HG03565 (cell line): ENCODE results near the gene DTD1.

Experiments used
- ATAC-seq: cut with Tn5 transposase; IDR thresholded peaks from one replicate; pipeline ENCODE4 v1.9.1; 2021; ENCODE audit warnings: mild to moderate bottlenecking, moderate library complexity; ENCODE audit not compliant: unreplicated experiment

DTD1 gene, protein sequence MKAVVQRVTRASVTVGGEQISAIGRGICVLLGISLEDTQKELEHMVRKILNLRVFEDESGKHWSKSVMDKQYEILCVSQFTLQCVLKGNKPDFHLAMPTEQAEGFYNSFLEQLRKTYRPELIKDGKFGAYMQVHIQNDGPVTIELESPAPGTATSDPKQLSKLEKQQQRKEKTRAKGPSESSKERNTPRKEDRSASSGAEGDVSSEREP

DNA sequence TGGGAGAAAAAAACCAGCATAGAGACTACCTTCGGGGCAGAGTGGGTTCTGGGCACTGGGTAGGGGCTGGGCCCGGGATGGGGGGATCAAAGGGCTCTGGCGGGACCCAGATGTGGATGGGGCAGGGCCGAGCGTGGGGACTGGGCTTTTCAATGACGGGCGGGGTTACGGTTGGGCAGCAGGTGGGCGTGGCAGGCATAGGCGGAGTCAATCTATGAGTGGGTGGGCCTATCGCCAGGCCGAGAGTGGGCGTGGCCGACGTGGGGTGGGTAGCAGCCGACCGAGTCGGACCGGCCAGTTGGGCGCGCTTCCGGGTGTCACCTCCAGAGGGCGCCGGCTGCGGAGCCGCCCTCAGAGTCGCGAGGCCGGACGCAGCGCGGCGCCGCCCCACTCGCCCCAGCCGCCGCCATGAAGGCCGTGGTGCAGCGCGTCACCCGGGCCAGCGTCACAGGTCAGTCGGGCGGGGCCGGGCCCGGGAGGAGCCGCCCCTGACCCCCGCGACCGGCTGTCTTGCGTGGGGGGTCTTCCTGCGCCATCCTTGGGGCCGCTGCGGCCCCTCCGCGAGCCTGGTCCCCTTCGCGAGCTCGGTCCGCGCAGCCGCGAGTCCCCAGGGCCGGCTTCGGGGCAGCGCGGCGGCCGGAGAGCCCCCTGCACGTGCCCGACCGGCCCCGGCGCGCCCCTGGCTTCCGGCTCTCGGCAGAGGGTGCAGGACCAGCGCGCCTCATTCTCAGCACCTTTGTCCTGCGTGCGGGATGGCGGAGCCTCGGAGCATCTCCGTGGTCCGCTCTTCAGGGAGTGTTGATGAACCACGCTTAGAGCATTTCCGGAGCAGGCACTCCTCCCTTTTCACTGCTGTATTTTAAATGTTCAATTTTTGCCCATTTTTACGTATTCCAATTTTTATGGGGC is at the start of gene DTD1:
TSS of gene DTD1 (plus strand) at position 390 of the 909 bp plus-strand sequence. CDS start at position 409, 19 bp downstream.
- peak; percentile 74 for ATAC-seq

DNA sequence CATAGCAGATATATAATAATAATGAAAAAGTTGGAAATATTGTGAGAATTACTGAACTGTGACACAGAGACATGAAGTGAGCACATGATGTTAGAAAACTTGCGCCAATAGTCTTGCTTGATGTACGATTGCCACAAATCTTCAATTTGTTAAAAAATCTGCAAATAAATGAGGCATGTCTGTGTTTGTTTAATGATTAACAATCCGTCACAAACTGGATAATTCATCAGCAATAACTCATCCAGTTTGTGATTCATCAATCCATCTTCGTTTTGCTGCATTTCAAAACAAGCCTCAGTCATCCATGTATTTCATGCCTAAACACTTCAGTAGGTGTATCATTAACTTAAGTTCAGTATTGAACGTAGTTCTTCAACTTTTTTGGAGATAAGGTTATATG is 46.1 kb upstream of the DTD1 start:
- ATAC-seq, result no peak

DNA sequence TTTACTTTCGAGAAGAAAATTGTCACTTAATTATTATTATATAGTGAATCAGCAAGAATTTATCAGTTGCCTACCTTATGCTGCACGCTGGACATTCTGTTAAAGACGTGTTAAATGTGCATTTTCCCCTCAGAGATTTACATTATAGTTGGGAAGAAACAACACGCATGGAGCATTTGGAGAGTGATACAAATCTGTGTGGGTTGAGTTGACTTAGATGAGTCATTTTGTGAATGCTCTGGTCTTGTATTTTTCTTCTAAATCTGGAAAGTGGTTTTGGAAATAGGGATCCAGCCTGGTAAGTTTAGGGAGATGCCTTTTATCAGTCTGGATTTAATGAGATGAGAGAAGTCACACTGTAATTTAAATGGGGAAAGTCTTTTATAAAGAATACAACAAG is 44.6 kb upstream of the DTD1 start:
- no peak for ATAC-seq

DNA sequence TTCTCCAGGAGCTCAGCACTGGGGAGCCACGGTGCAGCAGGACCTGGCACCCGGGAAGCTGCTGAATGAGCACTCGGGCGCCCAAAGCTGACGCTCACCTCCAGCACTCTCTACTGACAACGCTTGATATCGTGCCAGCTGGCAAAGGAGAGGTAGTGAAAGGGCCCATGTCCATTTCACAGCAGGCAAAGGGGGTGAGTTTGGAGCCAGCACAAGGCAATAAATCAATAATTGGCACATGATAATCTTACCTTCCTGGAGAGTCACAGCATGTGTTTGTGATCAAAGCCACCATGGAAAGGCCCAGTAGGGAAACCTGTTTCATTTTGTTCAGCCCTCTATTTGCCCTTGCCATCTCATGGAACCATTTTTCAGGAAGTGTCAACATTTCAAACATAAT is 43.9 kb upstream of the DTD1 start:
- ATAC-seq, result no peak

DNA sequence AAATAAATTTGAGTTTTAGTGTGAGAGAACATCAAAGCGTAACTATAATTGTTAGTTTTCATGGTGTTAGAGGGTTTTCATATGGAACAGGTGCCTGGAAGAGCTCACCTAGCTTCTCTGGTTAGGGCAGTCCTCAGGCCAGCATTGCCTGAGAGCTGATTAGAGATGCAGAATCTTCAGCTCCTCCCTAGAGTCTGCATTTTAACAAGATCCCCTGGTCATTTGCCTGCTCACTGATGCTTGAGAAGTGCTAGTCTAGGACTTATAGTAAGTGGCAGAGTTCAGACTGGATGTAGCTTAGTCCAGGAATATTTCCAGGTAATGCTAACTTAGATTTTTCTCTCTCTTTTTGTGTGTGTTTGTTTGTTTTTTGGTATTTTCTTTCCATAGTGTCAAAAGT is 42.3 kb upstream of the DTD1 start:
- ATAC-seq, result no peak

DNA sequence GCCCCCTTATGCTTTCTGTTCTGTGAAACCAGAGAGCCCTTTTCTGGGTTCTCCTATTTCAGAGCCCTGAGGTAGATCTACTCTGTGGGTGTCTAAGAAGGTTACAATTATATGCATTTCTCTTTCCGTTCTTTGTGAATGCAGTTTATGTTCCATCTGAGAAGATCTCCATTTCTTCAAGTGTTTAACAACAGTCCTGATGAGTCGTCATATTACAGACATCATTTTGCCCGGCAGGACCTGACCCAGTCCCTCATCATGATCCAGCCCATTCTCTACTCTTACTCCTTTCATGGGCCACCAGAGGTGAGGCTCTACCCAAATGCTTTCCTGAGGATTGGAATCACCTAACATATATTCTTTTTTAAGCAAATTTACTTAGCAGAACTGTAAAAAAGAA is 39.4 kb upstream of the DTD1 start:
- no peak for ATAC-seq

DNA sequence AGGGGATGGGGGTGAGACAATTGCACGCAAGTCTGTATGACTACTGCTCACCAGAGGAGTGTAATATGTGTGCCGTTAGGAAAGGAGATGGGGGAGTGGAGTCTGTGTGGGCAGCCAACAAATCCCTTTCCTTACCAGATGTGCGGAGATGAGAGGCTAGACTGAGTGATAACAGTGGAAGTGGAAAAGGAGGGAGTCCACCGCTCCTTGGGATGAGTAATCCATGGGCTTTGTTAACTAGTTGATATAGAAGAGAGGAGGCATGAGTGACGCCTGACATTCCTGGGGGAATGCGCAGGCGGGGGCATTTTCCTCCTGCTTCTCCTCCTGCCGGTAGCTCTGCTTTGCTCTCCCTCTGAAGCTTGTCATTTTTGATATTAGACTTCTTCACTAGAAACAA is 34.1 kb upstream of the DTD1 start:
- ATAC-seq, result no peak

DNA sequence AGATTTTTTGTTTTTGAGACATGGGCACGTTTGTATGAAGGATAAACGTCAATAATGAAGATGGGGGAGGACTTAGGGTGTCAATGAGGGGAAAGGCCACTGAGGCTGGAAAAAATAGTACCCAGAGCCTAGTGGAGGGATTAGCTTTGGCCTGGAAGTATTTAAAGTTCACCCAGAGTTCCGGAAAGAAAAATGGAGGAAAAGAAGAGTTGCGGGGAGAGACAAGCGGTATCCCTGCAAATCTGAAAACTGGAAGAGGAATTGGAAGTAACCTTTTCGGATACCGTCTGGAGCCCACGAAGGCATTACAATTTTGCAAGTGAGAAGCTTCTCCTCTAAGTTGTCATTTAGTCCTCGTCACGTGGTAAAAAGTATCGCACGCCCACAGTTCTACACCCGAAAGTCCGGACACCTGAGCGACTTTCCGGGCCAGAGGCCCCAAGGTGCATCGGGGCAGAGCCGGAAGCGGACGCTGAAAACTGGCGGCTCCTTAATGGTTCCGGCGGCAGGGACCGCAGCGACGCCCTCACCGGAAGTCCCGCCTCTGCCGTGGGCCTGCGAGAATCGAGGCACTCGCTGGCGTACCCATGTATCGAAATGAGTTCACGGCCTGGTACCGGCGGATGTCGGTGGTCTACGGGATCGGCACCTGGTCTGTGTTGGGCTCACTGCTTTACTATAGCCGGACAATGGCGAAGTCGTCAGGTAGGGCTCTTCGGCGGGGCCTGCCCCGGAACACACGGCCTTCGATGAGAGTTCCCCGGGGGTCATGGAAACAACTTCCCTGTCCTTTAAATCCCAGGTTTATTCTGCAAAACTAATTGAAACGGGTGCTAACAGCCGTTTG is 20.7 kb upstream of the DTD1 start, which contains the start of gene SMIM26:
TSS of gene SMIM26 (plus strand) at position 541 of the 847 bp plus-strand sequence. CDS start at position 588, 47 bp downstream.
- ATAC-seq, result peak; percentile 99

DNA sequence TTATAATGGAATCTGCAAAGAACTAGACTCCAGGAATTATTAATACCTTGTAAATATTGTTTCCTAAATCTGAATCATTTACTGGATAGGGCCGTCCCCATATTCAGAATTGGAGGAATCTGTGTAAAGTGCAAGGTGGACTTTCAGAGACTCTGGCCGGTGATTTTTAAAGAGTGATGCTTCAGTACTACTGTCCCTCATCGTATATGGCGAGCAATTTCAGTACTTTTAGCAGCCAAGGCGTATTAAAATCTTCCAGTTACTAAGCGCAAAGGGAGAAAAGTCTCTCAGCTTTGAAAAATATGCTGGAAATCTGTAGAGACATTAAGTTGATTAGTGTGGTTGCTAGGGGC is 20.1 kb upstream of the DTD1 start:
- no peak for ATAC-seq

DNA sequence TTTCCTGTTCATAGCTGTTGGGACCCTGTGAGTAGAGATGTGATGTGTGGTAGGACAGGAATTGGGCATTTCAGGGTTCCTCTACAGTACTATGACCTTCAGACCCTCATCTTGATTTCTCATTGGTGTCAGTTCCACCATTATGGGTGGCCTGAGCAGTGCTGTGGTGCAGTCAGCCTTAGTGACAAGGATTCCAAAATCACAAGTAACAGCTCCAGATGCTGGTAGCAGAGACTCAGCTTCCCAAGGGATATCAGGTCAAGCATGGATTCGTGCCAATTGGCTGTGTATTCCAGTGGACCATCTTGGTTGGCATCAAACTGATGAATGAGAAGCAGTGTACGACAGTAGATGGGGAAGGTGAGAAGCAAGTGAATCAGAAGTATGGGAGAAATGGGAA is 16.8 kb upstream of the DTD1 start:
- ATAC-seq, result no peak

DNA sequence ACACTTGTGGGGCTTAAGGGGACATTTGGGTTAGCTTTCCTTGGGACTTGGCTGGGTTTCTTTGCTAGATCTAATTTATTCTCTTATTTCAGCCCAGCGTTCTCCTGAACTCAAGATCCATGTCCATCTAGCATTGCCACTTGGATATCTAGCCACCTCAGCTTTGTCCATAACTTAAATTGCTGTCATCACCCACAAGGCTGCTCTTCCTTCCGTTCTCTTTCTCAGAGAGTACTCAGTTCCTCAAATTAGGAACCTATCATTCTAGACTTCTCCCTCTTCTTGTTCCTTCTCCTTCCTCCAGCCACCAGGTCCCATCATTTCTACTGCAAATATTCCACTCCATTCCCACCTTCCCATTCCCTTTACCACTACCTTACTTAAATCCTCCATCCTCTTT is 16.3 kb upstream of the DTD1 start:
- ATAC-seq, result no peak

DNA sequence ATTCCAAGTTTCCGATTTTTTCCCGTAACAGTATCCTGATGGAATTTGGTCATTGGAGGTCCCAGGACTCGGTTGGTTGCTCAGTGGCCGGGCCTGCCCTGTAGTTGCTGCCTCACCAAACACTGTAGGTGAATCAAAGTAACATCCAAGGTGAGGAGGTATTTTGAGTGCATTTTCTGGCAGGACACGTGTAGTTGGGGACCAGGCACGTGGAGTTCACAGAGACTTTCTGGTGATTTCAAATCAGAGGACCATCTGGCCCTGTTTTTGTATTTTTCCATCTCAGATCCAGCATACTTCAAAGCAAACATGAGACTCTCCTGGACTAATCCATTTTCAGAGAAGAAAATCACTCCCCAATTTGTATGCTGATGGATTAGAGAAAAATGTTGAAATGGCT is 9.9 kb upstream of the DTD1 start:
- no peak for ATAC-seq

DNA sequence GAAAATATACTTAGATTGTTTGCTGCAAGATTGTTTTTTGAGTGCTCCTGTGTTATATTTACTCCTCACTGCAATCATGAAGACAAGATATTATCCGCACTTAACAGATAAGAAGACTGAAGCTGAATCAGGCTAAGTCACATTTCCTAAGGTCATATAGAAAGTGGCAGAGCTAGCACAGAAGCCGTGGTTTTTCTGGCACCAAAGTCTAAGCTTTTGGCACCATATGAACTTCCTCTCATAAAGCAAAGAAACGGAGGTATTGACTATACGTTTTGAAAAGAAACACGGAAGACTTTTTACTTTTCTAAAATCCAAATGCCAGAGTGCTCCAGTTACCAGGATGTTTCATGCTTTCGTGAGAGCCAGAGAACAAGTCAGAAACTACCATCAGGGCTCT is 9.3 kb upstream of the DTD1 start:
- ATAC-seq, result no peak

DNA sequence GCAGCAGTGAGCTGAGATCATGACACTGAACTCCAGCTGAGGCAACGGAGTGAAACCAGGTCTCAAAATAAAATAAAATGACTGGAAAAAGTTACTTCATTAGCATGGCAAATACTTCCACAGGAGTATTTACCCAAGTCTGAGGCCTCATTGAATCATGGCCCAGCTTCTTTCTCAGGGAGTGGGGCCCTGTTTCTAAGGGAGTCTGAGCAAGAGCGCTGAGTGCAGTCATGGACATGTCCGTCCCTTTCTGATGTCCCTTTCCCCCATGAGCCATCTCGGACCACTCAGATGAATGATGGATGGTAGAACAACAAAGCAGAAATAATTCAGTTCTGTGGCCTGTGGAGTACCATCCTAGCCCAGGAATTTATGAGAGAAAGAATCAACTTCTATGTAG is 7.8 kb upstream of the DTD1 start:
- ATAC-seq, result no peak

DNA sequence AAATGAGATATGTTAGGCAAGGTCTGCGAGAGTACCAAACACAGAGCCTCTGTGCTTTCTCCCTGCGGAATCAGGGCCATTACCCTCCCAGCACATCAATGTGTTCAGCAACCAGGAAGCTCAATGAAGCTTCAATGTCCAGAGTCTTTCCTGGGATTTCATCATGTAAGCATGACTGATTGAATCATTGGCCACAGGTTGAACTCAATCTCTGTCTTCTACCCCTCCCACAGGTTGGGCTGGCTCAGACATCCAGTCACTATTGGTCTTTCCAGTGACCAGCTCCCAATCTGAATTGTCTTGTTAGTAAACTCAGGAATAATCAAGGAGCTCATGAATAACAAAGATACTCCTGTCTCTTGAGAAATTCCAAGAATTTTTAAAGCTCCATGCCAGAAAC is 2.7 kb upstream of the DTD1 start:
- no peak for ATAC-seq

DNA sequence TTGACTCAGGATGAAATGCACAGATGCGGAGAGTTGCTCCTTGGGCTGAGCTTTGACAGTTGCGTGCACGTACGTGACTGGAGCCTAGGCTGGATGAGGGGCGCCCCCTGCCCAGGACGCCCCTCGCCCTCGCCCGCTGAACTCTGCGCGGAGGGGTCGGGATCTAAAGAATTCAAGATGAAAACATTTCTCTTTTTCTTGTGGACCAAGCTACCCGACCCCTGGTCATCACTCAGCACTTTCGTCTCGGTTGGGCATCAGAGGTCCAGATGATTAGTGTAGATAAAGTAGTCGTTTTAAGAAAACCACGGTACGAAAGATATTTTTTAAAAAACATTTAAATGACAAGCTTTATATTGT is 700 bp downstream of the DTD1 start:
- no peak for ATAC-seq

DNA sequence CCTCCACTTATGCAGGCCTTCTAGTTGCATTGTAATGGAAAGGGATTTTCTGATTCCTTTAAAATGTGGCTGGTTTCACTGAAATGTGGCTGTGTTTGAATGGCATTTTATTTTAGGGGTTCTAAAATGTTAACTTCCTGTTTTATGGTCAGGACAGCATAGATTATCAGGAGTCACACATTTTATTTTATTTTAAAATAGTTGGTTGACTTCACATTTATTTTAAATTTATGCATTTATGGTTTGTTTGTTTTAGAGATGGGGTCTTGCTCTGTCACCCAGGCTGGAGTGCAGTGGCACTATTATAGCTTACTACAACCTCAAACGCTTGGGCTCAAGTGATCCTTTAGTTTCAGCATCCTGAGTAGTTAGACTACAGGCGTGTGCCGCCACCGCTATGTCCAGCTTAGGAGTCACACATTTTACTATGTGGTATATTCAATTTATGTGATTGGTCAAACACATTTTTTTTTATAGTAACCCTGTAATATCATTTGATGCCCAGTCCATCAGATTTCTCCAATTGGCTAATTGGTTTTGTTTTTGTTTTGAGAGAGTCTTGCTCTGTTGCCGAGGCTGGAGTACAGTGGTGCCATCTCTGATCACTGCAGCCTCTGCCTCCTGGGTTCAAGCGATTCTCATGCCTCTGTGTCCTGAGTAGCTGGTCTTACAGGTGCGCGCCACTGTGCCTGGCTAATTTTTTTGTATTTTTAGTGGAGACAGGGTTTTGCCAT is 2.3 kb downstream of the DTD1 start:
- ATAC-seq, result no peak

DNA sequence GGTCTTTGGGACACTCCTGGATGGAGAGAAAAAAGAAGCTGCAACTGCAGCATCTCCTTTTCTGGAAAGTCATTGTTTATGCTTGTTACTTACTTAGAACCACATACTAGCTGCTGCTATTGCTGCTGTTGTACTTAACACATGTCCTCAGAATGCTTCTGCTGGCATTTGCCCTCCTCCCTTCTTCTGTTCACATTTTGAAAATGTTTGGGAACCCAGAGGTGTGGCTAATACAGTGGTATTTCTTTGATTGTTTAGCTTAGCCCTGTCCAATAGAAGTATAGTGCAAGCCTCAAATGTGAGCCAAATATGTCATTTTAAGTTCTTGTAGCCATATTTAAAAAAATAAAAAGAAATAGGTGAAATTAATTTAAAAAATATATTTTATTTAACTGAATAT is 8.4 kb downstream of the DTD1 start:
- no peak for ATAC-seq

DNA sequence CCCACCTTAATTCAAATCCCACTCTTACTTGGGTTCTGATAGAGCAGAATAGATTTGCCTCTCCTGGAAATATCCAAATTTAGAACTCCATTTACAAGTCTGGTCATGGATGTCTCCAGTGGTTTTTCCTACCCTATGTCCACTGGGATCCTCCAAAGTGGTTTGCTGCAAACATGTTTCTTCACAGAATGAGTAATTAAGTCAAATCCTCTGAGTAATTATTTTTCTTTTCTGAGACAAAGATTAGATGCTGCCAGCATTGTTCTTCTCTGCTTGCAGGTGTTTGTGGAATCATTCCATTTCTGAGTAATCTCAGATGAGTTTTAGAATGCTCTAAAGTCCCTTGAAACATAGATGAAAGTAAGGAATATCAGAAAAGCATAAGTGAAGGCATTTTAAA is 21.9 kb downstream of the DTD1 start:
- no peak for ATAC-seq

DNA sequence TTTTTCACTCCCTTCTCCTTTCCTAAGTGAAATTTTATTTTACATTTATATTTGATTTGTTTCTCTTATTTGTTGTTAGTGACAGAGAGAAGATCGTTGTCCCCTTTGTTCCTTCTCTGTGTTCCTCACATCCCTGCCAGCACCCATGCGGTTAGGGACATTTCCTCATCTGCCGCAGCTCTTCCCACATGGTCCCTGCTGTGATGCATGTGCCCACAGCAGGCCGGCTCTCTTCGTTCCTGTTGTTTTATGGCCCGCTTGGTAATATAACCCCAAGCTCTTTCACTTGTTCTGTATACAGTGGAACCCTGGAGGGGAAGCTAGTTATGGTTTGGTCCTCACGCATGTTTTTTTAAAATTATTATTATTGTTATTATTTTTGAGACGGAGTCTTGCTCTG is 23.6 kb downstream of the DTD1 start:
- no peak for ATAC-seq

DNA sequence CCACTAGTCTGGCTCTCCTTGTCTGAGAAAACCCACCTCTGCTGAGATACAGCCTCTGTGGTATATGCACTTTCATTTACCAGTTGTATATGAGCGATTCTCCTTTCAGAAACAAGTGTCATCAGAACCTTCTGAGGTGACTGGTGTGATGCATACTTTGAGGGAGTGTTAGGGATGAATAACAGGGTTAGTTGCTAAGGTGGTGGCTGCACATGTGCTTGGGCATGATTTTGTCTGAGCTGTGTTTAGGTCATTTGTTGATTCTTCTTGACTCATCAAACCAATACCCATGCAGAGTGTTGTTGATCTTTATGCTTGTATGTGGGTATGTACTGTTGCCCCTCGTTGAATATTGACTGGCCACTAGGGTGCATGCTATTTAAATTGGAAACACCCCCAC is 25.7 kb downstream of the DTD1 start:
- ATAC-seq, result no peak
